GOT3 (cell line): ENCODE results near the gene SLC24A4.

ENCODE experiments used
- DNase-seq: peaks from one replicate; lab custom pipeline; 2025; ENCODE audit warnings: mixed read lengths; lab: John Stamatoyannopoulos, UW

SLC24A4 gene

GRCh38 chr14:92546347-92547053 lies 223.5 kb downstream of the SLC24A4 start:
- DNase-seq = no peak

GRCh38 chr14:92549105-92549858 lies 226.3 kb downstream of the SLC24A4 start:
- no peak for DNase-seq

- DNase-seq = no peak
Observed at GRCh38 chr14:92549859-92550230, 226.9 kb downstream of the SLC24A4 start.
